Measurements from ENCODE around the gene SH3YL1. TPM values are rescaled to one million over a fixed set of nuclear protein-coding genes. Genes with fewer than 3 reads are reported as not detected.

The SH3YL1 gene
- total RNA-seq, 1 experiment from 2014 or later = 28.6 TPM

DNA sequence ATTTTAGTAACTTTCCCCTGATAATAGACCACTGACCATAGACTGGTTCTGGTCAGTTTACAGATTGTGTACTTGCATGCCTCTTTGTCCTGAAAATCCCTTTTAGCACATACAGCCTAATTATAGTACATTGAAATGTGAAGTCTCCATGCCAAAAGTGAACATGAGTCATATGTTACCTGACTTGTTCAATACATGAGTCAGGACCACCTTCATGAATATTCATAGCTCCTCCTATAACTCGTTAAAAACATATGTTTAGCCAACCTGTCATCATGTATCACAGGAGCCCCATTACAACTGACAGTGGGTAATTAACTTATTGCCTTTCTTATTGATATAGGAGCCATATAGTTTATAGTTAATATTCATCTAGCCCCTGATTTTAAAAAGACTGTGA, 78.6 kb downstream of the SH3YL1 start:
- Histone ChIP-seq H3F3A (ENCODE audit: low read length, unreplicated experiment) (no peaks in the 10 kb centered on the region), H3K9me3 (ENCODE audit: low read length) (peaks cover 20% of the 10 kb centered on the region), H3K36me3 (ENCODE audit: low read depth, low read length) (peaks cover 4% of the 10 kb centered on the region; the same call in 1 of the 2 replicates), H3K4me1 (ENCODE audit: insufficient read depth, low read length) (peaks cover 4% of the 10 kb centered on the region), H3K27me3 (ENCODE audit: low read length) (no peaks in the 10 kb centered on the region), H3K4me3 (ENCODE audit: low read length) (no peak overlapping the region), H4K20me1 (ENCODE audit: low read length) (no peaks in the 10 kb centered on the region), H3K79me2 (ENCODE audit: low read length) (no peaks in the 10 kb centered on the region), H3K27ac (ENCODE audit: low read length) (no peak overlapping the region), H3K9ac (ENCODE audit: low read length) (no peak overlapping the region), H3K9me2 (replicated peaks; ENCODE audit: low read length) (no peaks in the 10 kb centered on the region), H3K4me2 (ENCODE audit: low read length) (no peak overlapping the region), H2AFZ (ENCODE audit: low read length) (no peak overlapping the region)
- ChIA-PET CTCF (no interaction called here), POLR2A (ENCODE audit: unreplicated experiment) (no interaction called here)
- no TSS peak for BruUV-seq (replicated peaks)
- TF ChIP-seq EZH2 (IDR thresholded peaks at IDR 0.05; ENCODE audit: low read length, unreplicated experiment) (no peak), EZH2phosphoT487 (IDR thresholded peaks at IDR 0.05; ENCODE audit: borderline replicate concordance, low read length) (no peak)
- TF ChIP-seq, protein P1, sequence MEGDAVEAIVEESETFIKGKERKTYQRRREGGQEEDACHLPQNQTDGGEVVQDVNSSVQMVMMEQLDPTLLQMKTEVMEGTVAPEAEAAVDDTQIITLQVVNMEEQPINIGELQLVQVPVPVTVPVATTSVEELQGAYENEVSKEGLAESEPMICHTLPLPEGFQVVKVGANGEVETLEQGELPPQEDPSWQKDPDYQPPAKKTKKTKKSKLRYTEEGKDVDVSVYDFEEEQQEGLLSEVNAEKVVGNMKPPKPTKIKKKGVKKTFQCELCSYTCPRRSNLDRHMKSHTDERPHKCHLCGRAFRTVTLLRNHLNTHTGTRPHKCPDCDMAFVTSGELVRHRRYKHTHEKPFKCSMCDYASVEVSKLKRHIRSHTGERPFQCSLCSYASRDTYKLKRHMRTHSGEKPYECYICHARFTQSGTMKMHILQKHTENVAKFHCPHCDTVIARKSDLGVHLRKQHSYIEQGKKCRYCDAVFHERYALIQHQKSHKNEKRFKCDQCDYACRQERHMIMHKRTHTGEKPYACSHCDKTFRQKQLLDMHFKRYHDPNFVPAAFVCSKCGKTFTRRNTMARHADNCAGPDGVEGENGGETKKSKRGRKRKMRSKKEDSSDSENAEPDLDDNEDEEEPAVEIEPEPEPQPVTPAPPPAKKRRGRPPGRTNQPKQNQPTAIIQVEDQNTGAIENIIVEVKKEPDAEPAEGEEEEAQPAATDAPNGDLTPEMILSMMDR (conservative IDR thresholded peaks at IDR 0.05; ENCODE audit: low read depth, low read length) = no peak
- peak; percentile 80 for DNase-seq
- ATAC-seq = no peak
- intact Hi-C loops (cut with micrococcal nuclease) = no loop called here

- intact Hi-C loops (cut with micrococcal nuclease) = no loop called here
- TF ChIP-seq, protein P1 (conservative IDR thresholded peaks at IDR 0.05; ENCODE audit: low read depth, low read length) = no peak
- TF ChIP-seq EZH2 (IDR thresholded peaks at IDR 0.05; ENCODE audit: low read length, unreplicated experiment) = no peak
- no peak for TF ChIP-seq EZH2phosphoT487 (IDR thresholded peaks at IDR 0.05; ENCODE audit: borderline replicate concordance, low read length)
- Histone ChIP-seq H3K27ac (ENCODE audit: low read length) (no peak overlapping the region), H3K27me3 (ENCODE audit: low read length) (no peaks in the 10 kb centered on the region), H4K20me1 (ENCODE audit: low read length) (no peaks in the 10 kb centered on the region), H3K4me3 (ENCODE audit: low read length) (no peak overlapping the region), H3K79me2 (ENCODE audit: low read length) (no peaks in the 10 kb centered on the region), H3K9me3 (ENCODE audit: low read length) (peaks cover 20% of the 10 kb centered on the region), H3K4me1 (ENCODE audit: insufficient read depth, low read length) (peaks cover 4% of the 10 kb centered on the region), H3K36me3 (ENCODE audit: low read depth, low read length) (peaks cover 4% of the 10 kb centered on the region; the same call in 1 of the 2 replicates), H3K9ac (ENCODE audit: low read length) (no peak overlapping the region), H3K9me2 (replicated peaks; ENCODE audit: low read length) (no peaks in the 10 kb centered on the region), H2AFZ (ENCODE audit: low read length) (no peak overlapping the region), H3F3A (ENCODE audit: low read length, unreplicated experiment) (no peaks in the 10 kb centered on the region), H3K4me2 (ENCODE audit: low read length) (no peak overlapping the region)
- ChIA-PET POLR2A (ENCODE audit: unreplicated experiment) (no interaction called here), CTCF (no interaction called here)
- no TSS peak for BruUV-seq (replicated peaks)
- DNase-seq (no peak), ATAC-seq (no peak)
Observed at GRCh38 chr2:184695-185094, 79.1 kb downstream of the SH3YL1 start.

GRCh38 chr2:182509-183122, 81.2 kb downstream of the SH3YL1 start:
- TF ChIP-seq, protein P1 (conservative IDR thresholded peaks at IDR 0.05; ENCODE audit: low read depth, low read length) = no peak
- TF ChIP-seq EZH2 (IDR thresholded peaks at IDR 0.05; ENCODE audit: low read length, unreplicated experiment) = no peak
- no peak for TF ChIP-seq EZH2phosphoT487 (IDR thresholded peaks at IDR 0.05; ENCODE audit: borderline replicate concordance, low read length)
- POLR2A ChIA-PET (ENCODE audit: unreplicated experiment) = no interaction called here
- no peak for ATAC-seq

More at GRCh38 chr2:182509-183122, 81.2 kb downstream of the SH3YL1 start:
- BruUV-seq (replicated peaks) = no TSS peak
- no peak overlapping the region for H3K4me3 ChIP-seq (ENCODE audit: low read length)
- H3K9me3 ChIP-seq (ENCODE audit: low read length) = peaks cover 20% of the 10 kb centered on the region
- H2AFZ ChIP-seq (ENCODE audit: low read length) = no peak overlapping the region
- peaks cover 4% of the 10 kb centered on the region; the same call in 1 of the 2 replicates for H3K36me3 ChIP-seq (ENCODE audit: low read depth, low read length)
- no peaks in the 10 kb centered on the region for H3K27me3 ChIP-seq (ENCODE audit: low read length)
- CTCF ChIA-PET = no interaction called here
- intact Hi-C loops (cut with micrococcal nuclease) = no loop called here
- no peaks in the 10 kb centered on the region for H3K79me2 ChIP-seq (ENCODE audit: low read length)
- H3K9ac ChIP-seq (ENCODE audit: low read length) = no peak overlapping the region
- H3K4me1 ChIP-seq (ENCODE audit: insufficient read depth, low read length) = peaks cover 7% of the 10 kb centered on the region
- peak; percentile 28 for DNase-seq
- H3K9me2 ChIP-seq (replicated peaks; ENCODE audit: low read length) = no peaks in the 10 kb centered on the region
- no peaks in the 10 kb centered on the region for H4K20me1 ChIP-seq (ENCODE audit: low read length)
- H3K27ac ChIP-seq (ENCODE audit: low read length) = no peak overlapping the region
- no peaks in the 10 kb centered on the region for H3F3A ChIP-seq (ENCODE audit: low read length, unreplicated experiment)
- no peak overlapping the region for H3K4me2 ChIP-seq (ENCODE audit: low read length)
